Stomach (tissue), 9 donors: ENCODE data around the gene CNMD. TPM values are rescaled to one million over a fixed set of nuclear protein-coding genes. Genes with fewer than 3 reads are reported as not detected.

Source experiments
- DNase-seq, 2 donors: peaks; one replicate each; pipeline versions ENCODE4 v3.0.0 to v3.0.0-alpha.2; 2013 to 2019
- H3K27ac ChIP-seq, 5 donors: fragments of 200-600 bp in 4 of 5; sonication (generic) in 4 of 5; one replicate each; pipeline ENCODE4 v1.5.1; 2013 to 2019; ENCODE audit warnings: mild to moderate bottlenecking in 1 of 5, moderate library complexity in 1 of 5
- H3K27me3 ChIP-seq, 3 donors: fragments of 200-600 bp; sonication (generic); one replicate each; pipeline ENCODE4 v1.5.1; 2017 to 2019; ENCODE audit warnings: mixed run types in 1 of 3
- H3K36me3 ChIP-seq, 4 donors: fragments of 200-600 bp; sonication (generic); 1 replicate in 3 of 4; 2 replicates in 1 of 4; pipeline ENCODE4 v1.5.1; 2016 to 2019
- H3K4me1 ChIP-seq, 4 donors: fragments of 200-600 bp; sonication (generic); one replicate each; pipeline ENCODE4 v1.5.1; 2016 to 2019
- H3K4me3 ChIP-seq, 4 donors: fragments of 200-600 bp; sonication (generic) in 3 of 4; one replicate each; pipeline ENCODE4 v1.5.1; 2016 to 2019; ENCODE audit warnings: mild to moderate bottlenecking in 1 of 4
- H3K9me3 ChIP-seq, 4 donors: fragments of 200-600 bp; sonication (generic); one replicate each; pipeline ENCODE4 v1.5.1; 2016 to 2019
- EP300 ChIP-seq: sonication (generic); formaldehyde crosslinking; IDR thresholded peaks from one replicate; pipeline ENCODE4 v1.6.1; 2017; ENCODE audit warnings: antibody characterized with exemption
- POLR2A ChIP-seq, 4 donors: fragments of 450-650 bp; IDR thresholded peaks; one replicate each; pipeline ENCODE4 v1.6.1; 2016; ENCODE audit warnings: antibody characterized with exemption in 4 of 4, control low read depth in 2 of 4, mild to moderate bottlenecking in 1 of 4, moderate library complexity in 1 of 4
- POLR2AphosphoS5 ChIP-seq, 3 donors: sonication (generic); formaldehyde crosslinking; IDR thresholded peaks; one replicate each; pipeline ENCODE4 v1.6.1; 2016; ENCODE audit warnings: antibody characterized with exemption in 3 of 3
- WGBS, 5 donors: extraction: QIAGEN DNeasy Blood & Tissue Kit in 3 of 5; methylation state at CpG; one replicate each; pipeline versions ENCODE4 v1.1.5 to v1.1.7; 2013 to 2018; 5-methylcytosine and 5-hydroxymethylcytosine counted together
- intact Hi-C: fragments of 100-400 bp; cut with DNase I; formaldehyde crosslinking; loops from one replicate; pipeline ENCODE4 v1.15.1; 2023; ENCODE audit warnings: low total_unique reads
- polyA plus RNA-seq, 3 donors: library from polyadenylated mRNA; stranded (reverse); fragments of 200-250 nt; gene quantifications; one replicate each; pipeline ENCODE4 v1.2.3, GENCODE V29; 2013
- total RNA-seq, 5 donors: library from RNA; depleted of rRNA; stranded (reverse); fragments of >200 nt; gene quantifications; one replicate each; pipeline versions ENCODE4 v1.1.0 to v1.2.3, GENCODE V29; 2014 to 2016
- TF ChIP-seq, protein P1 (sequence below), 7 experiments: fragments of 450-650 bp in 4 of 7; fragments of 200-600 bp in 3 of 7; sonication (generic) in 3 of 7; IDR thresholded peaks; one replicate each; pipeline ENCODE4 v1.5.1; 2016 to 2019; ENCODE audit warnings: antibody characterized with exemption in 7 of 7, control low read depth in 2 of 7, mild to moderate bottlenecking in 1 of 7
- donor health status: healthy with polysubstance abuse.
- donor health status: Bipolar disorder and iron deficiency.
- donor health status: healthy.

Gene CNMD
- total and polyA plus RNA-seq, 8 donors = not detected

DNA sequence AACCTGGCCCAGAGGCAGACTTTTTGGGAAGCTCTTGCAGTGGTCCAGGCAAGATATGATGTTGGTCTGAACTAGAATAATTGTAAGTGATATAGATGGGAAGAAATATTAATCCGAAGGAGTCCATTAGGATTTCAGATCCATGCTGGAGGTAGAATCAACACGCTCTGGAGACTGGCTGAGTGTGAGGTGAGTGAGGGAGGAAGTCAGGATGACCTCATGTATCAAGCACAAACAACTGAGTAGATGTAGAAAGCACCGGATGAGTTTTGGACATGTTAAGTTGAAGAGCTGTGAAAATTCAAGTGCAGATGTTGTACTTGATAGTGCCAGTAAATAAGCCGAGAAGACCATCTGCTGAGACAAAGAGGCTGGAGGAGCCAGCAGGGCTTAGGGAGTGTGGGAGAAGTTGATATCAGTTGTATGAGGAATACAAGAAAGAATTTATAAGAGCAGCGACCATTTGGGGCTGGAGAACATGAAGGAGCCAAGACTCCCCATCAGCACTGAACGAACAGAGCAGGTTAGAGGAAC is 5.3 kb upstream of the CNMD start:
- WGBS, 5 donors = 52 to 73% (median 69%) methylated on average over 6 of the region's 6 CpGs
- Histone ChIP-seq H3K27ac (no peak overlapping the region), H3K4me3 (no peak overlapping the region), H3K9me3 (peaks cover 0 to 9% (median 2%) of the 10 kb centered on the region in 4 donors), H3K27me3 (peaks cover 0 to 33% (median 11%) of the 10 kb centered on the region in 3 donors), H3K36me3 (no peaks in the 10 kb centered on the region), H3K4me1 (no peaks in the 10 kb centered on the region)
- no peak for TF ChIP-seq EP300
- TF ChIP-seq POLR2AphosphoS5 (IDR thresholded peaks at IDR 0.05) = no peak
- TF ChIP-seq POLR2A (IDR thresholded peaks at IDR 0.05) = no peak
- TF ChIP-seq, protein P1, sequence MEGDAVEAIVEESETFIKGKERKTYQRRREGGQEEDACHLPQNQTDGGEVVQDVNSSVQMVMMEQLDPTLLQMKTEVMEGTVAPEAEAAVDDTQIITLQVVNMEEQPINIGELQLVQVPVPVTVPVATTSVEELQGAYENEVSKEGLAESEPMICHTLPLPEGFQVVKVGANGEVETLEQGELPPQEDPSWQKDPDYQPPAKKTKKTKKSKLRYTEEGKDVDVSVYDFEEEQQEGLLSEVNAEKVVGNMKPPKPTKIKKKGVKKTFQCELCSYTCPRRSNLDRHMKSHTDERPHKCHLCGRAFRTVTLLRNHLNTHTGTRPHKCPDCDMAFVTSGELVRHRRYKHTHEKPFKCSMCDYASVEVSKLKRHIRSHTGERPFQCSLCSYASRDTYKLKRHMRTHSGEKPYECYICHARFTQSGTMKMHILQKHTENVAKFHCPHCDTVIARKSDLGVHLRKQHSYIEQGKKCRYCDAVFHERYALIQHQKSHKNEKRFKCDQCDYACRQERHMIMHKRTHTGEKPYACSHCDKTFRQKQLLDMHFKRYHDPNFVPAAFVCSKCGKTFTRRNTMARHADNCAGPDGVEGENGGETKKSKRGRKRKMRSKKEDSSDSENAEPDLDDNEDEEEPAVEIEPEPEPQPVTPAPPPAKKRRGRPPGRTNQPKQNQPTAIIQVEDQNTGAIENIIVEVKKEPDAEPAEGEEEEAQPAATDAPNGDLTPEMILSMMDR (IDR thresholded peaks at IDR 0.05) = no peak
- no peak for DNase-seq
- intact Hi-C loops = no loop called here

DNA sequence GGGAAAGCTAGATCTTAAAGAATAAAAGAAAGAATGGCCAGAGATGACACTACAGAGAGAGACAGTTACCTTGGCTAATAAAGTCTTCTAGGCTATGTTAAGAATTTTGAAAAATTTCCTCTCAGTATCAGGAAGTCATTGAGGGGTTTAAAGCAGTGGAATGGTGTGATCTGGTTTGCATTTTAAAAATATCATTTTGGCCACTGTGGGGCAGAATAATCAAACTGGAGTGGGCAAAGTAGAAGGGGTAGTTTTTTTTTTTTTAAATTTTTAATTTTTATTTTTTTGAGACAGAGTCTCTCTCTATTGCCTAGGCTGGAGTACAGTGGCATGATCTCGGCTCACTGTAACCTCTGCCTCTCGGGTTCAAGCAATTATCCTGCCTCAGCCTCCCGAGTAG is 4.4 kb upstream of the CNMD start:
- Histone ChIP-seq H3K27me3 (peaks cover 6 to 41% (median 20%) of the 10 kb centered on the region in 3 donors), H3K27ac (no peak overlapping the region), H3K36me3 (no peaks in the 10 kb centered on the region), H3K9me3 (peaks cover 0 to 9% (median 2%) of the 10 kb centered on the region in 4 donors), H3K4me3 (no peak overlapping the region), H3K4me1 (peaks cover 6 to 9% (median 7%) of the 10 kb centered on the region in 4 donors)
- TF ChIP-seq EP300 (no peak), POLR2A (IDR thresholded peaks at IDR 0.05) (no peak), POLR2AphosphoS5 (IDR thresholded peaks at IDR 0.05) (no peak)
- TF ChIP-seq, protein P1 (IDR thresholded peaks at IDR 0.05) = no peak
- no peak for DNase-seq
- intact Hi-C loops = no loop called here
- WGBS, 5 donors = 82 to 96% (median 93%) methylated on average over 3 of the region's 3 CpGs

DNA sequence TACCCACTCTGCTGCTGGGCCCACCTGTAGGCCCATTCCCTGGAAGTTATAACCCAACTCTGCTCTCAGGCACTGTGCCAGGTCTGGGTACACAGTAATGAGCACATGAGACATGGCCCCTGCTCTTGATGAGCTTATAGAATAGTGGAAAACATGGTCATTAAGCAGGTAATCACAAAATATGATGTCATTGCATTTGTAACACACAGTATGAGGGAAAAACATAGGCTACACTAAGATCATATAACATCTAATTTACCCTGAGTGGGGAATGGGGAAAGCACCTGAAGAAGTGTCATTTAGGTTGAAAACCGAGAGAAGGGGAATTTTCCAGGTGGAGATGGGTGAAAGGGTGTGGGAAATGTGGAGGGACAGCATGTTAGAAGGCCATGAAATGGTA is 3.9 kb upstream of the CNMD start:
- DNase-seq = no peak
- H3K4me1 ChIP-seq = peaks cover 10 to 13% (median 12%) of the 10 kb centered on the region in 4 donors
- 58 to 74% (median 71%) methylated on average over 1 of the region's 1 CpG for WGBS, 5 donors
- H3K4me3 ChIP-seq = no peak overlapping the region
- H3K9me3 ChIP-seq = peaks cover 0 to 9% (median 2%) of the 10 kb centered on the region in 4 donors
- H3K27ac ChIP-seq = no peak overlapping the region
- H3K36me3 ChIP-seq = no peaks in the 10 kb centered on the region
- H3K27me3 ChIP-seq = peaks cover 10 to 46% (median 24%) of the 10 kb centered on the region in 3 donors
- TF ChIP-seq EP300 (no peak), POLR2A (IDR thresholded peaks at IDR 0.05) (no peak), POLR2AphosphoS5 (IDR thresholded peaks at IDR 0.05) (no peak)
- TF ChIP-seq, protein P1 (IDR thresholded peaks at IDR 0.05) = no peak
- intact Hi-C loops = no loop called here

DNA sequence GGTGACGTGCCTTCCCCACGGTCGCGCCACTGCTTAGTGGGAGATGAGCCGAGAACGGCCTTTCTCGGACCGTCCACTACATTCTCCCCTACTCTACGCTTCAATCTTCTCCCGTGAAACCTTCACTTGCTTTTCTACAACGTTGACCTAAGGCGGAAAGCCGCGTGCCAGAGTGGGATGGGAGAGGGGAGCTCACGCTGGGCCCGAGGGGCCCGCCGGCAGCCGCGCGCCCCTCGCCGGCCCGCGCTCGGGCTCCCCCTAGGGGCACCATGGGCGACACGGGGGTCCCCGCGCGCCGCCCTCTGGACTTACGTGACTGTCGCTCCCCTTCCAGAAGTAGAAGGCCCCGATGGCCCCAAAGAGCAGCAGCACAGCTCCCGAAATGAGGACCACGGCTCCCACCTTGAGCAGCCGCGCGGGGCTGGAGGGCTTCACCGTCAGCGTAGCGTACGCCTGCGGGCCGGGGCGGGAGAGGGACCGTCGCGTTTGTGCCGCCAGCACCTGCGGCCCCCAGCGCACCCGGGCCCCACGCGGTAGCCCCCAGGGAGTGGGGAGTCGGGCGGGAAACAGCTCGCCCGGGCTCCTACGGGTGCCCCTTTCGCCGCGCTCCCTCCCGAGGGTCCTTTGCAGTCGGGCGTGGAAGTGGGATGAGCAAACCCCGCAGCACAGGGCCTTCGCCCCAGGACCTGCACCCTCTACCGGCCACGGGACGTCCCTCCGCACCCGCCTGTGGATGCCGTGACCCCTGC is 727 bp downstream of the CNMD start:
- H3K4me1 ChIP-seq = peaks cover 11 to 16% (median 13%) of the 10 kb centered on the region in 4 donors
- no peaks in the 10 kb centered on the region for H3K36me3 ChIP-seq
- H3K4me3 ChIP-seq = peak overlapping the region; percentile 31 to 45 (median 35)
- peak in 1 of 2 donors; percentile 63 for DNase-seq
- 6 to 12% (median 9%) methylated on average over 28 to 75 of the region's 75 CpGs for WGBS, 5 donors
- peaks cover 0 to 9% (median 2%) of the 10 kb centered on the region in 4 donors for H3K9me3 ChIP-seq
- intact Hi-C loops = no loop called here
- no peak overlapping the region for H3K27ac ChIP-seq
- TF ChIP-seq POLR2AphosphoS5 (IDR thresholded peaks at IDR 0.05) = no peak
- TF ChIP-seq, protein P1 (IDR thresholded peaks at IDR 0.05) = peak in 2 of 7 experiments; percentile 9 to 24
- TF ChIP-seq EP300 = no peak
- no peak for TF ChIP-seq POLR2A (IDR thresholded peaks at IDR 0.05)
- H3K27me3 ChIP-seq = peaks cover 10 to 58% (median 25%) of the 10 kb centered on the region in 3 donors
